ENCODE results near the gene GPR62. TPM values are rescaled to one million over a fixed set of nuclear protein-coding genes. Genes with fewer than 3 reads are reported as not detected.

GPR62 gene
- total and polyA plus RNA-seq, 2 experiments from 2014 or later, result 0.10 to 0.38 TPM

- TF ChIP-seq REST (IDR thresholded peaks at IDR 0.05; ENCODE audit: unreplicated experiment) (no peak), NANOG (IDR thresholded peaks at IDR 0.05; ENCODE audit: borderline replicate concordance) (no peak), CREB1 (CRISPR knock-in tag; IDR thresholded peaks at IDR 0.05; ENCODE audit: low read depth) (no peak), ZNF114 (CRISPR knock-in tag; IDR thresholded peaks at IDR 0.05) (no peak), EZH2phosphoT487 (IDR thresholded peaks at IDR 0.05; ENCODE audit: unreplicated experiment) (no peak), JUNB (IDR thresholded peaks at IDR 0.05; ENCODE audit: unreplicated experiment) (no peak), ETS1 (IDR thresholded peaks at IDR 0.05) (no peak)
These were observed 14.7 kb downstream of the GPR62 start (continued) for GRCh38 chr3:51969841-51970240.

GRCh38 chr3:51970606-51971300 is 15.6 kb downstream of the GPR62 start:
- no peak for ATAC-seq
- Histone ChIP-seq H3K9me2 (ENCODE audit: insufficient read depth) (no peaks in the 10 kb centered on the region), H3F3A (replicated peaks; ENCODE audit: low read depth) (peaks cover 27% of the 10 kb centered on the region), H3K4me3 (no peak overlapping the region), H4K20me1 (replicated peaks; ENCODE audit: insufficient read depth) (no peaks in the 10 kb centered on the region), H2AFZ (no peak overlapping the region), H3K4me1 (ENCODE audit: insufficient read depth) (peaks cover 38% of the 10 kb centered on the region), H3K4me2 (no peak overlapping the region), H3K36me3 (ENCODE audit: insufficient read depth) (no peaks in the 10 kb centered on the region), H3K27ac (ENCODE audit: low read depth) (no peak overlapping the region), H3K27me3 (ENCODE audit: insufficient read depth) (peaks cover 25% of the 10 kb centered on the region), H3K79me2 (replicated peaks; ENCODE audit: insufficient read depth) (no peaks in the 10 kb centered on the region)
- DNase-seq (ENCODE audit: low spot score), result no peak
- peaks cover 47% of the 10 kb centered on the region for H3K4me1 Mint-ChIP-seq
- peaks cover 37% of the 10 kb centered on the region for H3K27me3 Mint-ChIP-seq (ENCODE audit: insufficient read depth, low read depth, poor library complexity)
- peaks cover 3% of the 10 kb centered on the region; the same call in 2 of the 3 replicates for H3K36me3 Mint-ChIP-seq (ENCODE audit: low read depth)
- H3K9me3 Mint-ChIP-seq, result no peaks in the 10 kb centered on the region; the same call in 1 of the 3 replicates
- H3K27ac Mint-ChIP-seq, result no peak overlapping the region
- no peak overlapping the region for H3K4me3 Mint-ChIP-seq
- TF ChIP-seq ZNF462 (CRISPR knock-in tag; IDR thresholded peaks at IDR 0.05) (no peak), ETS1 (IDR thresholded peaks at IDR 0.05) (no peak), REST (IDR thresholded peaks at IDR 0.05; ENCODE audit: unreplicated experiment) (no peak)
